Measurements from ENCODE around the gene MARK3. TPM values are rescaled to one million over a fixed set of nuclear protein-coding genes. Genes with fewer than 3 reads are reported as not detected.

Gene MARK3
- total RNA-seq, 5 donors from 2014 or later (not counting 1 experiment from before 2014, with no cell fraction given), result 94.7 to 128 (median 107) TPM

DNA sequence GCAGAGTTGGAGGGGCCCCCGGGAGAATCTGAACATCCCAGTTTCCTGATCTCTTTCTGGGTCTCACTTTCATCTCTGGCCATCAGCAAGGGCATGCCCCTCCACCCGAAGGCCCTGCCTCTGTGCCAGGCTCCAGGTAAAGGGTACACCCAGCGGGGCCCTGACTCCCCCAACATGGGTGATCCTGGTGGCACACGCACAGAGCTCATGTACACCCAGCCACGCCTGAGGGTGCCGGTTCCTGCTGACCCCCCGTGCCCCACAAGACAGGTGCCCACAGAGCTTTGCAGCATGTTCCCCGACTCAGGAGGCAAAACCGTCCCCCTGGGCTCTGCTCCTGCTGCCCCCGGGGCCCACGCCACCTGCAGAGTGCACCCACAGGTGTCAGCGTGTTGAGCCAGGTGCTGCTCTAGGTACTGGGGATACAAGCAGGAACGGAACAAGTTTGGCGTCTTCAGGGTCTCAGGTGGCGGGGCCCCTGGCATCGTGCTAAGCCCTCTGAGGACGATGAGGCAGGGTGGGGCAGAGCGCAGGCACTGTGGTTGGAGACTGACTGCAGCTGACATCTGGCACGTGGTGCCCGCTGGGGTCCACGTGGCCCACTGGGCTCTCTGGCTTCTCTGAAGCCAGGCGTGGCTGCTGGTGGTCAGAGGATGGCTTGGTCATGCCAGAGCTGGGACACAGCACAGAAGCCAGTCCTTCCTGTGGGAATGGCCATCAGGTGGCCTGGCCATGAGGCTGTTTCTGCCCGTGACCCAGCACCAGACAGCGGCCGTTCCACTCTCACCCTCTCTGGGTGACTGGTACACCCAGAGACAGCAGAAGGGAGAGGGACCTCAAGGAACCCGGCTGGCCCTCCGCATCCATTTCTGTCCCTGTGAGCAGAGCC lies 163.5 kb downstream of the MARK3 start:
- Mint-ChIP-seq H3K27ac (no peak overlapping the region), H3K9me3 (no peaks in the 10 kb centered on the region), H3K4me1 (peaks cover 0 to 2% (median 0%) of the 10 kb centered on the region in 3 donors), H3K36me3 (no peaks in the 10 kb centered on the region), H3K4me3 (no peak overlapping the region), H3K27me3 (no peaks in the 10 kb centered on the region)
- ChIA-PET POLR2A (no interaction called here), CTCF (interaction anchor here (0.5 to 0.8 kb wide), 3 partner anchors 30 to 247 kb away, joined by 3 to 9 read pairs (median 4); no protein-coding TSS in a partner anchor)
- H3K4me1 ChIP-seq (ENCODE audit: control insufficient read depth in 1 of 2, extremely low read depth in 1 of 2, insufficient read depth in 2 of 2, low read length in 2 of 2), result peaks cover 0 to 7% of the 10 kb centered on the region in 2 experiments
- H3K4me3 ChIP-seq (ENCODE audit: control insufficient read depth in 1 of 2, extremely low read depth in 1 of 2, low read length in 1 of 2), result no peak overlapping the region
- no peak for ATAC-seq (replicated peaks in 1 of 4)
- 91% methylated on average over 27 of the region's 27 CpGs for WGBS (ENCODE audit: insufficient coverage)
- H3K27ac ChIP-seq (ENCODE audit: low read length), result no peak overlapping the region
- H3K27me3 ChIP-seq (replicated peaks in 1 of 2; ENCODE audit: control insufficient read depth in 2 of 2, extremely low read depth in 1 of 2, insufficient read depth in 2 of 2, low read length in 1 of 2), result peaks cover 0 to 19% of the 10 kb centered on the region in 2 experiments
- no peaks in the 10 kb centered on the region for H3K9me3 ChIP-seq
- H3K36me3 ChIP-seq (ENCODE audit: control insufficient read depth in 2 of 2, extremely low read depth in 1 of 2, insufficient read depth in 1 of 2, low read length in 1 of 2), result peaks cover 0 to 8% of the 10 kb centered on the region in 2 donors
- no peak for DNase-seq

GRCh38 chr14:103549361-103550311 lies 164.4 kb downstream of the MARK3 start:
- DNase-seq, result no peak
- Mint-ChIP-seq H3K27ac (no peak overlapping the region), H3K36me3 (peaks cover under 1% of the 10 kb centered on the region), H3K4me1 (peaks cover 0 to 2% (median under 1%) of the 10 kb centered on the region in 3 donors), H3K27me3 (no peaks in the 10 kb centered on the region), H3K4me3 (no peak overlapping the region), H3K9me3 (no peaks in the 10 kb centered on the region)
- Histone ChIP-seq H3K9me3 (no peaks in the 10 kb centered on the region), H3K27me3 (replicated peaks in 1 of 2; ENCODE audit: control insufficient read depth in 2 of 2, extremely low read depth in 1 of 2, insufficient read depth in 2 of 2, low read length in 1 of 2) (peaks cover 0 to 10% of the 10 kb centered on the region in 2 experiments), H3K4me1 (ENCODE audit: control insufficient read depth in 1 of 2, extremely low read depth in 1 of 2, insufficient read depth in 2 of 2, low read length in 2 of 2) (peaks cover 0 to 7% of the 10 kb centered on the region in 2 experiments), H3K36me3 (ENCODE audit: control insufficient read depth in 2 of 2, extremely low read depth in 1 of 2, insufficient read depth in 1 of 2, low read length in 1 of 2) (peaks cover 4 to 13% of the 10 kb centered on the region in 2 donors), H3K27ac (ENCODE audit: low read length) (no peak overlapping the region), H3K4me3 (ENCODE audit: control insufficient read depth in 1 of 2, extremely low read depth in 1 of 2, low read length in 1 of 2) (no peak overlapping the region)
- ATAC-seq (replicated peaks in 1 of 4), result no peak
- ChIA-PET CTCF (interaction anchor here in 1 of 2 donors (0.6 kb wide), 1 partner anchor 54 kb away, joined by 3 read pairs; no protein-coding TSS in a partner anchor), POLR2A (no interaction called here)
- WGBS (ENCODE audit: insufficient coverage), result 89% methylated on average over 26 of the region's 30 CpGs

DNA sequence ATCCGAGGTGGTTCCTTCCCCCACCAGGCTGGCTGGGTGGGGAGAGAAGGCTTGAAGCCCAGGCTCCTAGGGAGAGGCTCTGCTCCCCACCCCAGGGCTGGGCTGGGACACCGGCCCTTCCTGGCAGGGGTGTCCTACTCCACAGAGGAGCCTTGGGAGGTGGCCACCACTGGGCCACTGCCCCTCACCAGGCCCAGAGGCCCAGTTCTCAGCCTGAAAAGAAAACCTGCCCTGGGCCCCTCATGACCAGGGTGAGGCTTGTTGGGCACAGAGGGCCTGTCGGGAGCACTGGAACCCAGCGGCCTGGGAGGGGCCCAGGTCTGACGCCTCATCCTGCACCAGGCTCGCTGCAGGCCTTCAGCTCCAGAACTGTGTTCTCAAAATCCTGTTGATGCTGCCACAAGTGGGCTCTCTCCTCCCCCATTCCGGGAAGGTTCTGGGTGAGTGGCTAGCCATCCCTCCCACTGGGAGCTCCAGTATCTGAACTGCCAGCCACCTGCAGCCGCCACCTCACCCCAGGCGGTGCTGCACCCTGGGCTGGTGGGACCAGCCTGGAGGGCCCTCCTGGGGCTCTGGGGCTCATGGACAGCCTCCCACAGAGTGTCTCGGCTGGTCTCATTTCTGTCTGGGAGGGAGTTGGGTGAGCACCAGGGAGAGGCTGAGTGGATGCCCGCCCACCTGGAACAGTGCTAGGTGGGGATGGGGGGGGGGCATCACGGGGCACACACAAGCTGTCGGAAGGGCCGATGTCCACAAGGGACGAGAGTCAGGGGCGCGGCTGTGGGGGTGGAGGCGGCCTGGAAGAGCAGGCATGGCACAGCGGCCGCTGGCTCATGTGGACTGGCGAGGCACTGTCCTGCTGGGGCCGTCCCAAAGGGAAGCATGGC lies 165.5 kb downstream of the MARK3 start:
- Histone ChIP-seq H3K4me3 (ENCODE audit: control insufficient read depth in 1 of 2, extremely low read depth in 1 of 2, low read length in 1 of 2) (no peak overlapping the region), H3K4me1 (ENCODE audit: control insufficient read depth in 1 of 2, extremely low read depth in 1 of 2, insufficient read depth in 2 of 2, low read length in 2 of 2) (peaks cover 0 to 7% of the 10 kb centered on the region in 2 experiments), H3K9me3 (no peaks in the 10 kb centered on the region), H3K27me3 (replicated peaks in 1 of 2; ENCODE audit: control insufficient read depth in 2 of 2, extremely low read depth in 1 of 2, insufficient read depth in 2 of 2, low read length in 1 of 2) (peaks cover 0 to 8% of the 10 kb centered on the region in 2 experiments), H3K36me3 (ENCODE audit: control insufficient read depth in 2 of 2, extremely low read depth in 1 of 2, insufficient read depth in 1 of 2, low read length in 1 of 2) (peaks cover 7 to 17% of the 10 kb centered on the region in 2 donors), H3K27ac (ENCODE audit: low read length) (no peak overlapping the region)
- 91% methylated on average over 19 of the region's 22 CpGs for WGBS (ENCODE audit: insufficient coverage)
- peaks cover 4% of the 10 kb centered on the region for H3K36me3 Mint-ChIP-seq
- peaks cover 0 to 10% (median 7%) of the 10 kb centered on the region in 3 donors for H3K4me1 Mint-ChIP-seq
- H3K27ac Mint-ChIP-seq, result no peak overlapping the region
- CTCF ChIA-PET, result interaction anchor here (0.6 to 1.0 kb wide), 4 partner anchors 11 to 53 kb away, joined by 3 to 4 read pairs (median 3); no protein-coding TSS in a partner anchor
- H3K9me3 Mint-ChIP-seq, result no peaks in the 10 kb centered on the region
- no peak for ATAC-seq (replicated peaks in 1 of 4)
- H3K27me3 Mint-ChIP-seq, result no peaks in the 10 kb centered on the region
- POLR2A ChIA-PET, result interaction anchor here in 1 of 2 donors (1.7 kb wide), 1 partner anchor 10 kb away, joined by 9 read pairs; no protein-coding TSS in a partner anchor
- H3K4me3 Mint-ChIP-seq, result no peak overlapping the region
- no peak for DNase-seq

DNA sequence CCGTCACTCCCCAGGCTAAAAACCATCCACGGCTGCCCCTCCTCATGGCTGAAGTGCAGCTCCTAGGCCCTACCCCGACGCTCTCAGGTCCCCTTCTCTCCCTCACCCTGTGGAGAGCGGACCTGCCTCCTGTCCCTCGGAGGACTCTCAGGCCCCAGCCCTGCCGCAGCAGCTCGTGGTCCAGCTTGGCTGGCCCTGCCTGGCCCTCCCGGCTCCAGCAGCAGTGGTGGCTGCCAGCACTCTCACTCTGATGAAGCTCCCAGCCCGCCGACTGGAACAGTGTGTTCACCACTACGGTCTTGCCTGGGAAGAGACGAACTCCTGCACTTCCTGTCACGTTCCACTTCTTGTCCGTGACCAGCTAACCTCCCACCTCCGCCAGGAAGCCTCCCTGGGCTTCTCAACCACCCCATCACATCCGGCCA lies 166.1 kb downstream of the MARK3 start:
- Mint-ChIP-seq H3K27ac (no peak overlapping the region), H3K36me3 (peaks cover 4% of the 10 kb centered on the region), H3K4me3 (no peak overlapping the region), H3K4me1 (peaks cover 0 to 11% (median 8%) of the 10 kb centered on the region in 3 donors), H3K27me3 (no peaks in the 10 kb centered on the region), H3K9me3 (no peaks in the 10 kb centered on the region)
- ATAC-seq (replicated peaks in 1 of 4) (no peak), DNase-seq (no peak)
- Histone ChIP-seq H3K4me3 (ENCODE audit: control insufficient read depth in 1 of 2, extremely low read depth in 1 of 2, low read length in 1 of 2) (no peak overlapping the region), H3K4me1 (ENCODE audit: control insufficient read depth in 1 of 2, extremely low read depth in 1 of 2, insufficient read depth in 2 of 2, low read length in 2 of 2) (peaks cover 0 to 7% of the 10 kb centered on the region in 2 experiments), H3K27me3 (replicated peaks in 1 of 2; ENCODE audit: control insufficient read depth in 2 of 2, extremely low read depth in 1 of 2, insufficient read depth in 2 of 2, low read length in 1 of 2) (peaks cover 0 to 4% of the 10 kb centered on the region in 2 experiments), H3K27ac (ENCODE audit: low read length) (no peak overlapping the region), H3K36me3 (ENCODE audit: control insufficient read depth in 2 of 2, extremely low read depth in 1 of 2, insufficient read depth in 1 of 2, low read length in 1 of 2) (peaks cover 7 to 17% of the 10 kb centered on the region in 2 donors), H3K9me3 (no peaks in the 10 kb centered on the region)
- ChIA-PET CTCF (interaction anchor here (0.6 to 1.0 kb wide), 3 partner anchors 10 to 41 kb away, joined by 3 to 4 read pairs (median 3); no protein-coding TSS in a partner anchor), POLR2A (interaction anchor here in 1 of 2 donors (1.7 kb wide), 1 partner anchor 10 kb away, joined by 9 read pairs; no protein-coding TSS in a partner anchor)
- 91% methylated on average over 17 of the region's 17 CpGs for WGBS (ENCODE audit: insufficient coverage)

DNA sequence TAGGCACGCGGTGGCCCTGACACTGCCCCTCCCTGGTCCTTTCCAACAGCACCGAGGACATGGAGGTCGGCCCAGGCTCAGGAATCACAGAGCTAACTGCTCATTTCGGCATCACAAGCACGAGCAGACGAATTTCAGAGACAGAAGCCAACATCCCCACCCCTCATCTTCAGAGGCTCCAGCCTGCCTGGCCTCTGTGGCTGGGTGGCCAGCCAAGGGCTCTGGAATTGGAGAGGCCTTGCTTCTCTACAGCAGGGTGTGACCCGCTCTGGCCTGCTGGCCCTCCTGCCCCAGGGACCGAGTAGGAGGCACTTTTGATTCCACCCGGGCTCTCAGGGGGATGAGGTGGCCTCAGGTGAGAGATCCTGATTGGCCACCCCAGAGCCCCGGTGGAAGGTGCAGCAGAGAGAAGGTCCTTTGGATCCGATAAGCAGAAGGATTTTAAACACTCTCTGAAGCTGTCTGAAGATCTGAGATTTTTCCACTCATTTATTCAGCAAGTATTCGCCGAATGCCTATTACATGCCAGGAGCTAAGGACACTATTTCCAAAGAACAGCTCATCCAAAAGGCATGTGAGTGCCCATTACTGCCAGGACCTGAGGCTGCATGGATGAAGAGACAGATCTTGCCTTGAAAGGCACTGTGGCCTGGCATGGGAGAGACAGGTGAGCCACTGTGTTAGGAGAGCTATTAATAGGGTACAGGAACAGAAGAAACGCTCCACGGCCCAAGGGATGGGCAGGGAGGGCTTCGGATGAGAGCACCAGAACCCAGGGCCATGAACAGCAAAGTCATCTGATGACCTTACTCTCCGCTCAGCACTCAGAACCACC lies 167.0 kb downstream of the MARK3 start:
- no peak overlapping the region for H3K4me3 ChIP-seq (ENCODE audit: control insufficient read depth in 1 of 2, extremely low read depth in 1 of 2, low read length in 1 of 2)
- ChIA-PET POLR2A (no interaction called here), CTCF (interaction anchor here in 1 of 2 donors (0.6 to 1.0 kb wide), 2 partner anchors 9 to 15 kb away, joined by 3 to 4 read pairs; no protein-coding TSS in a partner anchor)
- H3K9me3 ChIP-seq, result no peaks in the 10 kb centered on the region
- Mint-ChIP-seq H3K4me1 (peaks cover 3 to 15% (median 15%) of the 10 kb centered on the region in 3 donors), H3K27ac (no peak overlapping the region), H3K27me3 (no peaks in the 10 kb centered on the region), H3K9me3 (no peaks in the 10 kb centered on the region), H3K36me3 (peaks cover 4% of the 10 kb centered on the region), H3K4me3 (no peak overlapping the region)
- peaks cover 0 to 2% of the 10 kb centered on the region in 2 experiments for H3K4me1 ChIP-seq (ENCODE audit: control insufficient read depth in 1 of 2, extremely low read depth in 1 of 2, insufficient read depth in 2 of 2, low read length in 2 of 2)
- no peak for ATAC-seq (replicated peaks in 1 of 4)
- no peak for DNase-seq
- WGBS (ENCODE audit: insufficient coverage), result 82% methylated on average over 14 of the region's 18 CpGs
- H3K36me3 ChIP-seq (ENCODE audit: control insufficient read depth in 2 of 2, extremely low read depth in 1 of 2, insufficient read depth in 1 of 2, low read length in 1 of 2), result peaks cover 7 to 17% of the 10 kb centered on the region in 2 donors
- H3K27ac ChIP-seq (ENCODE audit: low read length), result no peak overlapping the region
- H3K27me3 ChIP-seq (replicated peaks in 1 of 2; ENCODE audit: control insufficient read depth in 2 of 2, extremely low read depth in 1 of 2, insufficient read depth in 2 of 2, low read length in 1 of 2), result no peaks in the 10 kb centered on the region
